Calu3 (cell line): ENCODE results near the gene CBX7. TPM values are rescaled to one million over a fixed set of nuclear protein-coding genes. Genes with fewer than 3 reads are reported as not detected.

Source experiments
- BruUV-seq: library from RNA; stranded (reverse); fragments of 400-500 nt; replicated peaks from 2 replicates; lab custom pipeline; 2021; lab: Mats Ljungman, UMichigan
- CTCF ChIA-PET: fragments of 300-600 bp; sonication (Branson Sonifier 250); formaldehyde crosslinking; loops from one replicate; lab custom pipeline; 2022; ENCODE audit warnings: antibody characterized with exemption; lab: Charles Lee
- DNase-seq: peaks from one replicate; pipeline ENCODE4 v3.0.0; 2022
- H3K27ac Mint-ChIP-seq: one replicate; pipeline ENCODE4 v1.8.0; 2022; ENCODE audit warnings: mixed read lengths; ENCODE audit not compliant: unreplicated experiment
- H3K27me3 Mint-ChIP-seq: one replicate; pipeline ENCODE4 v1.8.0; 2022; ENCODE audit warnings: mixed read lengths; ENCODE audit not compliant: unreplicated experiment
- H3K36me3 Mint-ChIP-seq: one replicate; pipeline ENCODE4 v1.8.0; 2022; ENCODE audit warnings: mild to moderate bottlenecking, moderate library complexity, mixed read lengths; ENCODE audit not compliant: insufficient read depth, unreplicated experiment
- H3K4me1 Mint-ChIP-seq: one replicate; pipeline ENCODE4 v1.8.0; 2022; ENCODE audit warnings: mild to moderate bottlenecking, low read depth, mixed read lengths; ENCODE audit not compliant: unreplicated experiment
- H3K4me3 Mint-ChIP-seq: one replicate; pipeline ENCODE4 v1.8.0; 2022; ENCODE audit warnings: mild to moderate bottlenecking, low read depth, moderate library complexity, mixed read lengths; ENCODE audit not compliant: unreplicated experiment
- H3K9me3 Mint-ChIP-seq: one replicate; pipeline ENCODE4 v1.8.0; 2022; ENCODE audit warnings: low read depth, mixed read lengths; ENCODE audit not compliant: unreplicated experiment
- intact Hi-C: fragments of 100-400 bp; cut with micrococcal nuclease; formaldehyde crosslinking; loops from one replicate; pipeline ENCODE4 v1.10.0; 2022; ENCODE audit not compliant: unreplicated experiment
- total RNA-seq: library from RNA; stranded (reverse); gene quantifications from 2 replicates; pipeline ENCODE4 v1.2.3, GENCODE V29; 2022
- TF ChIP-seq, protein P1 (sequence below): fragments of 200-600 bp; IDR thresholded peaks from one replicate; pipeline ENCODE4 v1.8.0; 2022; ENCODE audit warnings: antibody characterized with exemption; ENCODE audit not compliant: unreplicated experiment

The CBX7 gene
- total RNA-seq, 1 experiment from 2014 or later, result 10.5 TPM

DNA sequence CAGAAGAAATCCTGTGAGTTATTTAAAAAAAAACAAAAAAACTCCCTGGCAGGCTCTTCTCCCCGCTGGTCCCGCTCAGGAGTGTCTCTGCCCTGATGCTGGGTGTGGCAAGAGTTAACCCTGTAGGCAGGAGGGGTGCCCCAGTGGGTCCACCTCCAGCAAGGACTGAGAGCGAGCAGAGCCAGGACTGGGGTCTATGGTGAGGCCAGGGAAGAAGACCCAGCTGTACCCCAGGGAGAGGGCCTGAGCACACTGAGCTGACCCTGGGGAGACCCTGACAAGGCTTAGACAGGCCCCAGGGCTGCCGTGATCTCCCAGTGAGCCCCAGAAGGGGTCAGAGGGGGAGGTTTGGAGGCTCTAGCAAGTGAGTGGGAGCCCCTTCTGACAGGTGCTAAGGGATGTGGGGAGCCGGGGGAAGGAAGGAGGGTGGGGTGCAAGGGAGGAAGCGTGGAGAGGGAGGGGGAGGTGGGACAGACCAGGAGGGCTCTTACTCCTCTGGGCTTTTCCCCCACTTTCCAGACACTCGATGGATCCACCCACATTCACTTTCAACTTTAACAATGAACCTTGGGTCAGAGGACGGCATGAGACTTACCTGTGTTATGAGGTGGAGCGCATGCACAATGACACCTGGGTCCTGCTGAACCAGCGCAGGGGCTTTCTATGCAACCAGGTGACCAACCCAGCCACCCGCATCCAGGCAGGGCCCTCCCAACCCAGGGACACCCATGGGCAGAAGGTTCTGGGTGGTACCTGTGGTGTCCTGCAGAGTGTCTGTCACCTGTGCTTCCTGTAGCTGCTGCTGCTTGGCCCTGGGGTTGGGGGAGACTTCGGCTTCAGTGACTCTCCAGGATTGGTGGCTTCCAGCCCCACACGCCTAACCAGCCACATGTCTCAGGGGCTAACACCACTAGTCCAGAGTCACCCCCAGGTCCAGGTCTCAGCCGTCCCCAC, 69.0 kb downstream of the CBX7 start:
- no peaks in the 10 kb centered on the region for H3K36me3 Mint-ChIP-seq
- intact Hi-C loops, result no loop called here
- no TSS peak for BruUV-seq

GRCh38 chr22:39081598-39081997, 70.9 kb downstream of the CBX7 start:
- Mint-ChIP-seq H3K27me3 (no peaks in the 10 kb centered on the region), H3K36me3 (peaks cover 9% of the 10 kb centered on the region), H3K4me1 (peaks cover 1% of the 10 kb centered on the region), H3K9me3 (no peaks in the 10 kb centered on the region), H3K4me3 (no peak overlapping the region), H3K27ac (no peak overlapping the region)
- DNase-seq, result no peak
- intact Hi-C loops, result no loop called here
- no TSS peak for BruUV-seq
- CTCF ChIA-PET, result no interaction called here
- TF ChIP-seq, protein P1, sequence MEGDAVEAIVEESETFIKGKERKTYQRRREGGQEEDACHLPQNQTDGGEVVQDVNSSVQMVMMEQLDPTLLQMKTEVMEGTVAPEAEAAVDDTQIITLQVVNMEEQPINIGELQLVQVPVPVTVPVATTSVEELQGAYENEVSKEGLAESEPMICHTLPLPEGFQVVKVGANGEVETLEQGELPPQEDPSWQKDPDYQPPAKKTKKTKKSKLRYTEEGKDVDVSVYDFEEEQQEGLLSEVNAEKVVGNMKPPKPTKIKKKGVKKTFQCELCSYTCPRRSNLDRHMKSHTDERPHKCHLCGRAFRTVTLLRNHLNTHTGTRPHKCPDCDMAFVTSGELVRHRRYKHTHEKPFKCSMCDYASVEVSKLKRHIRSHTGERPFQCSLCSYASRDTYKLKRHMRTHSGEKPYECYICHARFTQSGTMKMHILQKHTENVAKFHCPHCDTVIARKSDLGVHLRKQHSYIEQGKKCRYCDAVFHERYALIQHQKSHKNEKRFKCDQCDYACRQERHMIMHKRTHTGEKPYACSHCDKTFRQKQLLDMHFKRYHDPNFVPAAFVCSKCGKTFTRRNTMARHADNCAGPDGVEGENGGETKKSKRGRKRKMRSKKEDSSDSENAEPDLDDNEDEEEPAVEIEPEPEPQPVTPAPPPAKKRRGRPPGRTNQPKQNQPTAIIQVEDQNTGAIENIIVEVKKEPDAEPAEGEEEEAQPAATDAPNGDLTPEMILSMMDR, result no peak

More for the DNA sequence above, 69.0 kb downstream of the CBX7 start:
- no peak overlapping the region for H3K27ac Mint-ChIP-seq
- CTCF ChIA-PET, result no interaction called here
- TF ChIP-seq, protein P1, result no peak
- no peaks in the 10 kb centered on the region for H3K4me1 Mint-ChIP-seq
- H3K27me3 Mint-ChIP-seq, result no peaks in the 10 kb centered on the region
- H3K4me3 Mint-ChIP-seq, result no peak overlapping the region
- no peaks in the 10 kb centered on the region for H3K9me3 Mint-ChIP-seq
- no peak for DNase-seq

- CTCF ChIA-PET, result interaction anchor here (0.5 kb wide), 1 partner anchor 21 kb away, joined by 4 read pairs; no protein-coding TSS in a partner anchor
- Mint-ChIP-seq H3K27ac (no peak overlapping the region), H3K9me3 (no peaks in the 10 kb centered on the region), H3K4me1 (peaks cover 7% of the 10 kb centered on the region), H3K36me3 (peaks cover 9% of the 10 kb centered on the region), H3K4me3 (no peak overlapping the region), H3K27me3 (no peaks in the 10 kb centered on the region)
- BruUV-seq, result no TSS peak
- no peak for DNase-seq
- TF ChIP-seq, protein P1, result no peak
- intact Hi-C loops, result no loop called here
These were observed 71.5 kb downstream of the CBX7 start for GRCh38 chr22:39081016-39081415.

Other genes starting within 250 kb of the CBX7 start
- gene APOBEC3A, start 195.1 kb downstream of the CBX7 start, total RNA-seq, result not detected in 2 replicates
- 43.2 and 43.3 TPM in 2 replicates for gene APOBEC3B, start 170.3 kb downstream of the CBX7 start, total RNA-seq
- gene APOBEC3C, start 138.4 kb downstream of the CBX7 start, total RNA-seq, result 22.2 and 23.7 TPM in 2 replicates
- 1.1 and 1.8 TPM in 2 replicates for gene APOBEC3D, start 131.6 kb downstream of the CBX7 start, total RNA-seq
- 22.2 and 24.1 TPM in 2 replicates for gene APOBEC3F, start 111.8 kb downstream of the CBX7 start, total RNA-seq
- gene APOBEC3G, start 75.4 kb downstream of the CBX7 start, total RNA-seq, result 12.3 and 16.1 TPM in 2 replicates
- not detected in 2 replicates for gene APOBEC3H, start 55.4 kb downstream of the CBX7 start, total RNA-seq
- gene PDGFB, start 92.3 kb upstream of the CBX7 start, total RNA-seq, result 12.1 and 25.9 TPM in 2 replicates
- gene RPL3, start 166.9 kb upstream of the CBX7 start, total RNA-seq, result 977 and 1,058 TPM in 2 replicates
- gene SYNGR1, start 197.3 kb upstream of the CBX7 start, total RNA-seq, result 12.3 and 16.8 TPM in 2 replicates
- gene TAB1, start 247.1 kb upstream of the CBX7 start, total RNA-seq, result 31.8 and 34.6 TPM in 2 replicates